ENCODE data around the gene SLC22A15.

DNA sequence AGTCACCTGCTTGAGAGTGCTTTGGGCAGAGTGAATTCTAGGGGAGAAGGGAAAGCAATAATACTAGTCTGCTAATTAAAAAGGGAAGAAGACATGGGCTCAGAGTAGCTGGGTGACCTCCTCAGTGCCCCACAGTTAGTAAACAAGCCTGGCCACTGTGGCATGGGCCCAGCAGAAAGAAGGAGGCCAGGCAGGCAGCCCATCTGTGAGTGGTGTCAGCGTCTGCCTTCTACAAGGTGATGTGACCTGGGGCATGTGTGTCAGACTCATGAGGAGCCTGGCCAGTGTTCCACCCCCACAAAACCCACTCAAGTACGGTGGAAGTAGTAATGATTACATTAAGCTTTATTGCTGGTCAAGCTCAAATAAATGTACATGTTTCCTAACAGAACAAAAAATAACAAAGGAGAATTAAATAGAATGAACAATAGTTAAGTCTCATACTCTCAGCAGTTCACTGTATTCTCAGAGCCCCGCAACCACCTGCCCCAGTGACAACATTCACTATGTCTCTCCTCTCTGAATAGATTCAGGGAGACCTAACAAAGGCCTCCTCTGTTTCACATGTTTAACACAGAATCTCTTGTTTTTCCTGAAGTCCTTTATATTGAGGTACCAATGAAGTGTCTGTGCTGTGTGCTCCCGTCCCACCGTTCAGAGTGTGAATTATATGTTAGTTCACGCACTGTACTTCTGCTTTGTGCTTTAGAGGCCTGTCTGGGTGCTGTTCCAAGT, 32.5 kb downstream of the SLC22A15 start:
- TF ChIP-seq SPI1 (IDR thresholded peaks at IDR 0.05; ENCODE audit: low read depth, low read length): no peak
- TF ChIP-seq POLR2AphosphoS5 (IDR thresholded peaks at IDR 0.05; ENCODE audit: low read depth, low read length): no peak
- no peak for TF ChIP-seq POLR2A (IDR thresholded peaks at IDR 0.05; ENCODE audit: low read depth, low read length)
- no peak for TF ChIP-seq PAX5 (IDR thresholded peaks at IDR 0.05; ENCODE audit: insufficient read depth, low read length, severe bottlenecking)
